ENCODE results near the gene NRF1. TPM values are rescaled to one million over a fixed set of nuclear protein-coding genes. Genes with fewer than 3 reads are reported as not detected.

Gene NRF1
- total RNA-seq, 2 donors from 2014 or later = 33.7 to 33.9 TPM

GRCh38 chr7:129719980-129720732 lies 108.6 kb downstream of the NRF1 start:
- peaks cover 5% of the 10 kb centered on the region for H3K4me1 Mint-ChIP-seq
- H3K4me3 Mint-ChIP-seq = no peak overlapping the region
- H3K9me3 ChIP-seq (ENCODE audit: control insufficient read depth, low read length, poor library complexity, severe bottlenecking) = no peaks in the 10 kb centered on the region
- H3K27ac Mint-ChIP-seq = no peak overlapping the region
- H3K36me3 Mint-ChIP-seq (ENCODE audit: low read depth) = peaks cover 10% of the 10 kb centered on the region
- ATAC-seq (no peak), DNase-seq (no peak)
- H3K27me3 Mint-ChIP-seq = no peaks in the 10 kb centered on the region

DNA sequence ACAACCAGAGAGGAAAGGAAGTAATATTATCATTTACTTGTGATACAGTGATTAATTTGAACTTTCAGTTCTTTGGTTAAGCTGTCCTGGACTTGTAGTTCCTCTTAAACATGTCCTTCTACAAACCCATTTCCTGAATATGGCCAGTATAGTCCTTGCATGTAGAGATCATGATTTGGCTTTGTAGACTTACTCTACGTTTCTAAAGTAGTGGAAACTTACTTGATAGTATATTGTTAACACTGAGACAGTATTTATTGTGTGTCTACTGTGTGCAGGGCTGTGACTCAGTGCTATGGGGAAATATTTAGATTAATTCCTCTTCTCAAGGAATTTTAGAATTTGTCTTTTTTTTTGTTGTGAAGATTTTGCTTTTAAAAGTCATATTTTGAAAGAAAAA lies 109.5 kb downstream of the NRF1 start:
- H3K36me3 Mint-ChIP-seq (ENCODE audit: low read depth) = peaks cover 10% of the 10 kb centered on the region

GRCh38 chr7:129723679-129724078 lies 112.2 kb downstream of the NRF1 start:
- Mint-ChIP-seq H3K4me3 (no peak overlapping the region), H3K27me3 (no peaks in the 10 kb centered on the region)

More for the DNA sequence above, 109.5 kb downstream of the NRF1 start:
- no peak for ATAC-seq
- no peak for DNase-seq
- H3K27ac Mint-ChIP-seq = no peak overlapping the region
- H3K4me1 Mint-ChIP-seq = peaks cover 5% of the 10 kb centered on the region
- no peaks in the 10 kb centered on the region for H3K9me3 ChIP-seq (ENCODE audit: control insufficient read depth, low read length, poor library complexity, severe bottlenecking)
- H3K27me3 Mint-ChIP-seq = no peaks in the 10 kb centered on the region
- H3K4me3 Mint-ChIP-seq = no peak overlapping the region

GRCh38 chr7:129724796-129725195 lies 113.3 kb downstream of the NRF1 start:
- DNase-seq = no peak
- no peak for ATAC-seq
- H3K9me3 ChIP-seq (ENCODE audit: control insufficient read depth, low read length, poor library complexity, severe bottlenecking) = no peaks in the 10 kb centered on the region
- H3K4me1 Mint-ChIP-seq = no peaks in the 10 kb centered on the region
- H3K27me3 Mint-ChIP-seq = no peaks in the 10 kb centered on the region
- peaks cover 6% of the 10 kb centered on the region for H3K36me3 Mint-ChIP-seq (ENCODE audit: low read depth)
- no peak overlapping the region for H3K4me3 Mint-ChIP-seq
- H3K27ac Mint-ChIP-seq = no peak overlapping the region

More at GRCh38 chr7:129723679-129724078, 112.2 kb downstream of the NRF1 start:
- peaks cover 10% of the 10 kb centered on the region for H3K36me3 Mint-ChIP-seq (ENCODE audit: low read depth)
- peaks cover 5% of the 10 kb centered on the region for H3K4me1 Mint-ChIP-seq
- DNase-seq = no peak
- H3K9me3 ChIP-seq (ENCODE audit: control insufficient read depth, low read length, poor library complexity, severe bottlenecking) = no peaks in the 10 kb centered on the region
- ATAC-seq = no peak
- no peak overlapping the region for H3K27ac Mint-ChIP-seq

DNA sequence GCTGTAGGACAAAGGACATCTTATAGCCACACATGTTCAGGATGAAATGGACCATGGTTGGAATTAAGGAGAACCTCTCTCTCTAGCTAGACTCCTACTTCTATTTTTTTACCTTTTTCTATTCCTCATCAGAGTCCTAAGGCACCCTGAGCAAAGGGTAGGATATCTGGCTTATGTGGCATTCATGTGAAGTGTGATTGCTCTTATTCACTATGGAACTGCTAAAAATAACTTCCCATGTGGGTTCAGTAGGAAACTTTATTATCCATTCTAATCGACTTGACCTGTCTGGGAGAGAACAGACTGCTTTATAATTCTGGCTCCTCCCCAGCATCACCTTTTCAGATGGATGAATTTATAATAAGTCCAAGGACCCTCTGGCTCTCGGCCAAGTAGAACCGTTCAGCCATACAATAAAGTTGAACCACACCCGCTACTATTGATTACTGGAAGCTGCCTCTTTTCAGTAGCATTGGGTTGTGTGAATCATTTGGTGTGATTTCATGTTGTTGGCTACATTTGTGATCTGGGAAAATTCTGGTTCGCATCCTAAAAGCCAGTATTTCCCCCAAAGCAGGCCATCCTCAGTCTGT lies 117.5 kb downstream of the NRF1 start:
- no peak for ATAC-seq
- no peak for DNase-seq

GRCh38 chr7:129729511-129729910 lies 118.0 kb downstream of the NRF1 start:
- H3K27ac Mint-ChIP-seq = no peak overlapping the region

More for the DNA sequence above, 117.5 kb downstream of the NRF1 start:
- Mint-ChIP-seq H3K4me3 (no peak overlapping the region), H3K27me3 (no peaks in the 10 kb centered on the region), H3K27ac (no peak overlapping the region), H3K4me1 (no peaks in the 10 kb centered on the region), H3K36me3 (ENCODE audit: low read depth) (peaks cover 8% of the 10 kb centered on the region)
- H3K9me3 ChIP-seq (ENCODE audit: control insufficient read depth, low read length, poor library complexity, severe bottlenecking) = no peaks in the 10 kb centered on the region

GRCh38 chr7:129730159-129730558 lies 118.6 kb downstream of the NRF1 start:
- Mint-ChIP-seq H3K4me1 (no peaks in the 10 kb centered on the region), H3K27ac (no peak overlapping the region), H3K27me3 (no peaks in the 10 kb centered on the region), H3K36me3 (ENCODE audit: low read depth) (peaks cover 6% of the 10 kb centered on the region), H3K4me3 (no peak overlapping the region)
- ATAC-seq (no peak), DNase-seq (no peak)
- H3K9me3 ChIP-seq (ENCODE audit: control insufficient read depth, low read length, poor library complexity, severe bottlenecking) = no peaks in the 10 kb centered on the region

More at GRCh38 chr7:129729511-129729910, 118.0 kb downstream of the NRF1 start:
- no peak for DNase-seq
- H3K4me3 Mint-ChIP-seq = no peak overlapping the region
- no peaks in the 10 kb centered on the region for H3K4me1 Mint-ChIP-seq
- H3K36me3 Mint-ChIP-seq (ENCODE audit: low read depth) = peaks cover 6% of the 10 kb centered on the region
- no peaks in the 10 kb centered on the region for H3K9me3 ChIP-seq (ENCODE audit: control insufficient read depth, low read length, poor library complexity, severe bottlenecking)
- no peaks in the 10 kb centered on the region for H3K27me3 Mint-ChIP-seq
- no peak for ATAC-seq

- DNase-seq = no peak
- no peaks in the 10 kb centered on the region for H3K9me3 ChIP-seq (ENCODE audit: control insufficient read depth, low read length, poor library complexity, severe bottlenecking)
- no peak overlapping the region for H3K27ac Mint-ChIP-seq
- no peak for ATAC-seq
- H3K27me3 Mint-ChIP-seq = no peaks in the 10 kb centered on the region
- H3K4me1 Mint-ChIP-seq = peaks cover 4% of the 10 kb centered on the region
- peaks cover 9% of the 10 kb centered on the region for H3K36me3 Mint-ChIP-seq (ENCODE audit: low read depth)
- no peak overlapping the region for H3K4me3 Mint-ChIP-seq
These were observed 122.9 kb downstream of the NRF1 start for GRCh38 chr7:129734400-129734799.

DNA sequence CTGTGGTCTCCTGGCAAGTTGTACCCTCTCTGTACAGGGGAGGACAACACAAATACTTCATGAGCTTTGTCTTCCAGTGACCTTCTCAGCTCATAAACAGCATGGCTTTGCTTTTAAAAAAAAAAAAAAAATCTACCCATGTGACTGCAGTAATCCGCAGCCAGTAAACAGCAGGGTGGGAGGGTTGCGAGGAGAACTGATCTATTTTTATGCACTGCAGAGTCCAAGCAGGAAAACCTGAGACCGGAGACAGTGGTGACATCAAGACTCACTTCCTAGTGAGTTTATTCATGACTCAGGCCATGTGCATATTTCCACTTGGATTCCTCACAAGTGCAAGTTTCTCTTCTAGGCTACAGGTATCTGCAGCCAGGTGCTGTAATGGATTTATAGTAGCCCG lies 127.9 kb downstream of the NRF1 start:
- H3K27ac Mint-ChIP-seq = no peak overlapping the region
- H3K4me1 Mint-ChIP-seq = peaks cover 6% of the 10 kb centered on the region
- no peaks in the 10 kb centered on the region for H3K9me3 ChIP-seq (ENCODE audit: control insufficient read depth, low read length, poor library complexity, severe bottlenecking)
- ATAC-seq = no peak
- peaks cover 2% of the 10 kb centered on the region for H3K36me3 Mint-ChIP-seq (ENCODE audit: low read depth)
- no peak for DNase-seq
- no peaks in the 10 kb centered on the region for H3K27me3 Mint-ChIP-seq
- H3K4me3 Mint-ChIP-seq = no peak overlapping the region

GRCh38 chr7:129740574-129741410 lies 129.3 kb downstream of the NRF1 start:
- no peaks in the 10 kb centered on the region for H3K9me3 ChIP-seq (ENCODE audit: control insufficient read depth, low read length, poor library complexity, severe bottlenecking)
- Mint-ChIP-seq H3K27me3 (no peaks in the 10 kb centered on the region), H3K36me3 (ENCODE audit: low read depth) (peaks cover 5% of the 10 kb centered on the region), H3K4me1 (peaks cover 8% of the 10 kb centered on the region), H3K27ac (no peak overlapping the region), H3K4me3 (peak overlapping the region; percentile 39)
- ATAC-seq (no peak), DNase-seq (no peak)

DNA sequence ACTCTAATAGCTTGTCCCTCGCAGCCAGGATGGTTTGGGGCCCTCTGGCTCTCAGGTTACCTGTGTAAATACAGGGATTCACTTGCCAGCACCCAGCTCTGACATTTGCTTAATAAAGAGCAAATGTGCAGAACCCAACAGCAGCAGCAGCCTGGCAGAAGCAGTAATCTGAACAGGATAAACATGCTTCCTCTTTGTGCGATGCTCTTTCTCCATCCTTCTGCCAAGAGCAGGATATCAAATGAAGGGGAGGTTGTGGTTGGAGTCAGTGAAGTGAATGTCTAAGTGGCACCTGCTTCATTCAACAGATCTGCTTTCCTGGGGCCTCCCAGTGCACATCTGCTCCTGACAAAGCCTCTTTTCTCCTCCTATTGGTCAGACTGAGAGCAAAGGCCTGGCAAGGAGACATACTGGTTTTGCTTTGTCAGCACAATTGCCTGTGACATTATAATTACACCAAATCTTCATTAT lies 130.3 kb downstream of the NRF1 start:
- peaks cover 8% of the 10 kb centered on the region for H3K4me1 Mint-ChIP-seq
- peaks cover 8% of the 10 kb centered on the region for H3K36me3 Mint-ChIP-seq (ENCODE audit: low read depth)
- no peak overlapping the region for H3K4me3 Mint-ChIP-seq
- no peaks in the 10 kb centered on the region for H3K27me3 Mint-ChIP-seq
- DNase-seq = no peak
- no peak overlapping the region for H3K27ac Mint-ChIP-seq
- H3K9me3 ChIP-seq (ENCODE audit: control insufficient read depth, low read length, poor library complexity, severe bottlenecking) = no peaks in the 10 kb centered on the region
- ATAC-seq = no peak

- H3K4me3 Mint-ChIP-seq = no peak overlapping the region
- H3K9me3 ChIP-seq (ENCODE audit: control insufficient read depth, low read length, poor library complexity, severe bottlenecking) = no peaks in the 10 kb centered on the region
- H3K27me3 Mint-ChIP-seq = no peaks in the 10 kb centered on the region
- no peak for ATAC-seq
- no peak overlapping the region for H3K27ac Mint-ChIP-seq
- peaks cover 6% of the 10 kb centered on the region for H3K4me1 Mint-ChIP-seq
- DNase-seq = no peak
- H3K36me3 Mint-ChIP-seq (ENCODE audit: low read depth) = peaks cover 8% of the 10 kb centered on the region
These were observed 130.7 kb downstream of the NRF1 start for GRCh38 chr7:129742256-129742655.

GRCh38 chr7:129746857-129747529 lies 135.5 kb downstream of the NRF1 start:
- Mint-ChIP-seq H3K4me1 (peaks cover 5% of the 10 kb centered on the region), H3K36me3 (ENCODE audit: low read depth) (peaks cover 10% of the 10 kb centered on the region), H3K27ac (peak overlapping the region; percentile 32), H3K4me3 (no peak overlapping the region), H3K27me3 (no peaks in the 10 kb centered on the region)
- no peaks in the 10 kb centered on the region for H3K9me3 ChIP-seq (ENCODE audit: control insufficient read depth, low read length, poor library complexity, severe bottlenecking)
- DNase-seq = no peak
- no peak for ATAC-seq
